Measurements from ENCODE around the gene SRP54. TPM values are rescaled to one million over a fixed set of nuclear protein-coding genes. Genes with fewer than 3 reads are reported as not detected.

The SRP54 gene
- total RNA-seq, 1 experiment from 2014 or later: 57.6 TPM

DNA sequence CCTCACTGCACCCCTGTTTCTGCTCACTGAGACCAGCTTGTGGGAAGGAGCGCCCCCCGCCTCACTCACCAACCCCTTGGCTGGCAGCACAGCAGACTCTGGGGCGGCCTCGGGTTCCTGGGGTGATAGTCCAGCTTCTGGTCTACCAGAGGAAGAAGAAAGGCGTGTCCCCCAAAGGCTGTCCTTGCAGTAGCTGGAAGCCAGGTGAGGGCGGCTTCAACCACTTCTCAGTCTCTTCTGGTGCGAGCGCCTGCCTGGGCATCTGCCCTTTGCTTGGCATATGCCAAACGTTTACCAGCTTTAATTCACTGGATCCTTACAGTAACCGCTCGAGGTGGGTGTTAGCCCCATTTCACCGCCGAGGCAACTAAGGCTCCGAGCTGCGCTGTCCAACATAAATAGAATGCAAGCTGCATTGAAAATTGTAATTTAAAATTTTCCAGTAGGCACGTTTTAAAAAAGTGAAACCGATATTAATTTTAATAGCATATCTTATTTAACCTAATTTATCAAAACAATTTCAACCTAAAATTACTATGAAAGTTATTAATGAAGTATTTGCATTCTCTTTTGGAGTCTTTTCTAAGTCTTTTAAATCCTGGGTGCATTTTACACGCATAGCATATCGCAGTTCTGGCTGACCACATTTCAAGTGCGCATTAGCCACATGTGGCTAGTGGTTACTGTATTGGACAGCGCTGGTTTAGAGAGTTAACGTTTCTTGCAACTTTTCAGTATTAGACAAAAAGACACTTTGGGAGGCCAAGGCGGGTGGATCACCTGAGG, 64.2 kb downstream of the SRP54 start:
- Mint-ChIP-seq H3K27me3 (ENCODE audit: unreplicated experiment) (no peaks in the 10 kb centered on the region), H3K4me1 (ENCODE audit: low read depth, unreplicated experiment) (peaks cover 22% of the 10 kb centered on the region), H3K27ac (ENCODE audit: unreplicated experiment) (peak overlapping the region; percentile 92), H3K36me3 (ENCODE audit: insufficient read depth, unreplicated experiment) (peaks cover 27% of the 10 kb centered on the region), H3K9me3 (ENCODE audit: low read depth, unreplicated experiment) (no peaks in the 10 kb centered on the region), H3K4me3 (ENCODE audit: low read depth, unreplicated experiment) (peak overlapping the region; percentile 98)
- intact Hi-C loops (cut with micrococcal nuclease; ENCODE audit: unreplicated experiment): no loop called here
- CTCF ChIA-PET: interaction anchor here (0.7 kb wide), 1 partner anchor 376 kb away, joined by 4 read pairs; no protein-coding TSS in a partner anchor
- no peak for DNase-seq
- no TSS peak for BruUV-seq (replicated peaks)
- TF ChIP-seq CTCF (IDR thresholded peaks at IDR 0.05; ENCODE audit: unreplicated experiment): no peak

GRCh38 chr14:35047976-35048513, 65.3 kb downstream of the SRP54 start:
- TSS peak; percentile 48 for BruUV-seq (replicated peaks)

DNA sequence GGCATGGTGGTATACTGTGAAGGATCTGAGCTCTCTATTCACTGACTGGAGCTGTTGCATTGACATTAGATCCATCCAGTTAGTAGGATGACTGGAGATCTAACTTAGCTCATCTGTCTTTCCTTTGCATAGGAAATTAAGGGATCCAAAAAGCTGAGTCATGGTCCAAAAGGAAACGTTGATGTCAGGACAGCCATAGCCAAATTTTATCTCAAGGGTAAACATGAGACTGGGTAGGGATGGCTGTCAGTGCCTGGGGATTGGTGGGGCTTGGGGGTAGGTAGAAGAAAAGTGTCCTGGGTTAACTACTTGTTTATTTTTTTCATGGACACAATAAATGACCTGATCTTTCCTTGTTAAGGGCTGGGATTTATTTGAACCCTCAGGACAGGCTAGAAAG, 67.9 kb downstream of the SRP54 start:
- no peak for DNase-seq
- Mint-ChIP-seq H3K9me3 (ENCODE audit: low read depth, unreplicated experiment) (no peaks in the 10 kb centered on the region), H3K36me3 (ENCODE audit: insufficient read depth, unreplicated experiment) (peaks cover 19% of the 10 kb centered on the region), H3K4me1 (ENCODE audit: low read depth, unreplicated experiment) (peaks cover 13% of the 10 kb centered on the region), H3K27ac (ENCODE audit: unreplicated experiment) (no peak overlapping the region), H3K4me3 (ENCODE audit: low read depth, unreplicated experiment) (no peak overlapping the region), H3K27me3 (ENCODE audit: unreplicated experiment) (no peaks in the 10 kb centered on the region)
- CTCF ChIA-PET: no interaction called here
- no peak for TF ChIP-seq CTCF (IDR thresholded peaks at IDR 0.05; ENCODE audit: unreplicated experiment)
- BruUV-seq (replicated peaks): no TSS peak
- intact Hi-C loops (cut with micrococcal nuclease; ENCODE audit: unreplicated experiment): no loop called here

More at GRCh38 chr14:35047976-35048513, 65.3 kb downstream of the SRP54 start:
- Mint-ChIP-seq H3K27ac (ENCODE audit: unreplicated experiment) (peak overlapping the region; percentile 92), H3K36me3 (ENCODE audit: insufficient read depth, unreplicated experiment) (peaks cover 27% of the 10 kb centered on the region), H3K4me3 (ENCODE audit: low read depth, unreplicated experiment) (peak overlapping the region; percentile 98), H3K9me3 (ENCODE audit: low read depth, unreplicated experiment) (no peaks in the 10 kb centered on the region), H3K27me3 (ENCODE audit: unreplicated experiment) (no peaks in the 10 kb centered on the region), H3K4me1 (ENCODE audit: low read depth, unreplicated experiment) (peaks cover 22% of the 10 kb centered on the region)
- TF ChIP-seq CTCF (IDR thresholded peaks at IDR 0.05; ENCODE audit: unreplicated experiment): no peak
- CTCF ChIA-PET: no interaction called here
- intact Hi-C loops (cut with micrococcal nuclease; ENCODE audit: unreplicated experiment): no loop called here
- no peak for DNase-seq

DNA sequence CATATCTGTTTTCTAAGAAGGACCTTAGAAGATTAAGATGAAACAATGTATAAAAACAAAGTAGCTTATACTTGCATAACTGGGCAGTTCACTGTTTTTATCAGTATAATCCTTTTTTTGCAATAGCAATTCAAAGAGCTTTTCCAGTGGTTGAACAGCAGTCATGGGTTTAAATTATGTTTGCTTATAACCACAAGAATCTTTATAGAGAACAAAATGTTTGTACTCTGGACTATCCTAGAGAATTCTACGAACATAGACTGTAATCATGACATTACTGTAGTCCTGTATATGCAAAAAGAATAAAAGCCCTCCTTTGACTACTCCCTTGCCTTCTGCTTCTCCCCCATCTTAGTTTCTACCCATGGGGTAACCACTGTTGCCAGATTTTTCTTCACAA, 69.0 kb downstream of the SRP54 start:
- intact Hi-C loops (cut with micrococcal nuclease; ENCODE audit: unreplicated experiment): no loop called here
- H3K27ac Mint-ChIP-seq (ENCODE audit: unreplicated experiment): no peak overlapping the region
- H3K36me3 Mint-ChIP-seq (ENCODE audit: insufficient read depth, unreplicated experiment): peaks cover 7% of the 10 kb centered on the region
- H3K4me1 Mint-ChIP-seq (ENCODE audit: low read depth, unreplicated experiment): peaks cover 13% of the 10 kb centered on the region
- H3K4me3 Mint-ChIP-seq (ENCODE audit: low read depth, unreplicated experiment): no peak overlapping the region
- TF ChIP-seq CTCF (IDR thresholded peaks at IDR 0.05; ENCODE audit: unreplicated experiment): no peak
- no peak for DNase-seq
- no peaks in the 10 kb centered on the region for H3K9me3 Mint-ChIP-seq (ENCODE audit: low read depth, unreplicated experiment)
- no peaks in the 10 kb centered on the region for H3K27me3 Mint-ChIP-seq (ENCODE audit: unreplicated experiment)
- BruUV-seq (replicated peaks): no TSS peak
- CTCF ChIA-PET: interaction anchor here (0.5 kb wide), 1 partner anchor 25 kb away, joined by 5 read pairs; no protein-coding TSS in a partner anchor

Measured in Calu3 (cell line).